Measurements from ENCODE around the gene HOXB3. TPM values are rescaled to one million over a fixed set of nuclear protein-coding genes. Genes with fewer than 3 reads are reported as not detected.

The HOXB3 gene
- total RNA-seq, 3 donors from 2014 or later (not counting 1 experiment from before 2014, with no cell fraction given), result 7.9 to 15.6 (median 15.3) TPM

- no peak for TF ChIP-seq CTCF (IDR thresholded peaks at IDR 0.05)
- Histone ChIP-seq H3K27me3 (ENCODE audit: control insufficient read depth, insufficient read depth, low read length) (peaks cover 76% of the 10 kb centered on the region), H3K4me1 (ENCODE audit: control insufficient read depth, insufficient read depth, low read length) (peaks cover 41% of the 10 kb centered on the region), H3K4me3 (ENCODE audit: low read length) (no peak overlapping the region), H3K9me3 (ENCODE audit: control insufficient read depth, insufficient read depth, low read length) (no peaks in the 10 kb centered on the region), H3K27ac (ENCODE audit: low read length) (no peak overlapping the region), H3K36me3 (ENCODE audit: control insufficient read depth, insufficient read depth, low read length) (no peaks in the 10 kb centered on the region)
- no peak overlapping the region for H3K27ac Mint-ChIP-seq
- no peak for DNase-seq
- H3K9me3 Mint-ChIP-seq, result no peaks in the 10 kb centered on the region
- ATAC-seq, result no peak
- H3K36me3 Mint-ChIP-seq, result no peaks in the 10 kb centered on the region
- peaks cover 20 to 27% of the 10 kb centered on the region in 2 donors for H3K4me1 Mint-ChIP-seq
- H3K27me3 Mint-ChIP-seq (ENCODE audit: low read depth in 2 of 2), result peaks cover 65 to 83% of the 10 kb centered on the region in 2 donors
- no peak overlapping the region for H3K4me3 Mint-ChIP-seq
- 53% methylated on average over 35 of the region's 35 CpGs for WGBS (ENCODE audit: insufficient coverage)
- intact Hi-C loops (cut with micrococcal nuclease), result no loop called here
Measured at GRCh38 chr17:48601539-48602425, 11.7 kb upstream of the HOXB3 start.

GRCh38 chr17:48601207-48601538 lies 11.1 kb upstream of the HOXB3 start:
- Mint-ChIP-seq H3K36me3 (no peaks in the 10 kb centered on the region), H3K27ac (no peak overlapping the region), H3K27me3 (ENCODE audit: low read depth in 2 of 2) (peaks cover 71 to 84% of the 10 kb centered on the region in 2 donors), H3K9me3 (no peaks in the 10 kb centered on the region), H3K4me1 (peaks cover 27 to 33% of the 10 kb centered on the region in 2 donors), H3K4me3 (no peak overlapping the region)
- no peaks in the 10 kb centered on the region for H3K36me3 ChIP-seq (ENCODE audit: control insufficient read depth, insufficient read depth, low read length)
- H3K27me3 ChIP-seq (ENCODE audit: control insufficient read depth, insufficient read depth, low read length), result peaks cover 82% of the 10 kb centered on the region
- ATAC-seq (no peak), DNase-seq (no peak)
- no peak overlapping the region for H3K27ac ChIP-seq (ENCODE audit: low read length)
- H3K9me3 ChIP-seq (ENCODE audit: control insufficient read depth, insufficient read depth, low read length), result no peaks in the 10 kb centered on the region
- intact Hi-C loops (cut with micrococcal nuclease), result no loop called here
- WGBS (ENCODE audit: insufficient coverage), result 97% methylated on average over 3 of the region's 4 CpGs
- H3K4me1 ChIP-seq (ENCODE audit: control insufficient read depth, insufficient read depth, low read length), result peaks cover 47% of the 10 kb centered on the region
- no peak for TF ChIP-seq CTCF (IDR thresholded peaks at IDR 0.05)
- H3K4me3 ChIP-seq (ENCODE audit: low read length), result no peak overlapping the region

- no peaks in the 10 kb centered on the region for H3K9me3 Mint-ChIP-seq
- H3K4me3 ChIP-seq (ENCODE audit: low read length), result no peak overlapping the region
- H3K36me3 Mint-ChIP-seq, result no peaks in the 10 kb centered on the region
- no peak overlapping the region for H3K27ac Mint-ChIP-seq
- DNase-seq (no peak), ATAC-seq (no peak)
- H3K4me1 Mint-ChIP-seq, result peaks cover 28 to 35% of the 10 kb centered on the region in 2 donors
- peaks cover 50% of the 10 kb centered on the region for H3K4me1 ChIP-seq (ENCODE audit: control insufficient read depth, insufficient read depth, low read length)
- TF ChIP-seq CTCF (IDR thresholded peaks at IDR 0.05), result no peak
- H3K27ac ChIP-seq (ENCODE audit: low read length), result no peak overlapping the region
- 87% methylated on average over 17 of the region's 17 CpGs for WGBS (ENCODE audit: insufficient coverage)
- peaks cover 87% of the 10 kb centered on the region for H3K27me3 ChIP-seq (ENCODE audit: control insufficient read depth, insufficient read depth, low read length)
- H3K4me3 Mint-ChIP-seq, result no peak overlapping the region
- no peaks in the 10 kb centered on the region for H3K9me3 ChIP-seq (ENCODE audit: control insufficient read depth, insufficient read depth, low read length)
- intact Hi-C loops (cut with micrococcal nuclease), result no loop called here
- peaks cover 78 to 86% of the 10 kb centered on the region in 2 donors for H3K27me3 Mint-ChIP-seq (ENCODE audit: low read depth in 2 of 2)
- no peaks in the 10 kb centered on the region for H3K36me3 ChIP-seq (ENCODE audit: control insufficient read depth, insufficient read depth, low read length)
Measured at GRCh38 chr17:48600244-48601098, 10.4 kb upstream of the HOXB3 start.
